HG02610 (cell line): Measurements from ENCODE around the gene ALX3.
"Not testable (repeated sequence)": the region's sequence is repeated elsewhere in the genome, so short reads cannot be mapped to it uniquely, and the experiment has no call there.

Experiments
- ATAC-seq: cut with Tn5 transposase; IDR thresholded peaks from one replicate; pipeline ENCODE4 v1.9.1; 2021; ENCODE audit warnings: mild to moderate bottlenecking, moderate library complexity; ENCODE audit not compliant: unreplicated experiment

The ALX3 gene

DNA sequence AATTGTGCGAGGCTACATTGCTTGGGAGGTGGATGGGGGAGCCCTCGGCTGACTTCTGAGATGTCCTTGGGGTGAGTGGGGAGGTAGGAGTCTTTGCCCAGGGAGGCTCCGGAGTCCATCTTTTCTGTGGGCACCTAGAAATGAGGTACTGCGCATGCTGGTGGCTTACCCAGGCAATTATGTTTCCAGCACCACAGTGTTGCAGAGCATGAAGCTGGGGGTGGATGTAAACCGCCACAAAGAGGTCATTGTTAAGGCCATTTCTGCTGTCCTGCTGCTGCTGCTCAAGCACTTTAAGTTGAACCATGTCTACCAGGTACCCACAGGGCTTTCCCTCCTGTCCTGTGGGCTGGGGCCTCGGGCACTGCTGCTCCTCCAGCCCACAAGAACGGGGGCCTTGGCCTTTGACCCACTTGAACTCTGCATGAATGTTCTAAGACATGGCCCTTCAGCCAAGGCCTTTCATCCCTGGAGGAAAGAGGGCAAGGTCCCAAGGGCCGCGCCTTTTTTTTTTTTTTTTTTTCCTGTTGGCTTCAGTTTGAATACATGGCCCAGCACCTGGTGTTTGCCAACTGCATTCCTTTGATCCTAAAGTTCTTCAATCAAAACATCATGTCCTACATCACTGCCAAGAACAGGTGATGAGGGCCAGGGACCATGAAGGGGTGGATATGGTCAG lies 21.4 kb downstream of the ALX3 start:
- ATAC-seq = no peak

DNA sequence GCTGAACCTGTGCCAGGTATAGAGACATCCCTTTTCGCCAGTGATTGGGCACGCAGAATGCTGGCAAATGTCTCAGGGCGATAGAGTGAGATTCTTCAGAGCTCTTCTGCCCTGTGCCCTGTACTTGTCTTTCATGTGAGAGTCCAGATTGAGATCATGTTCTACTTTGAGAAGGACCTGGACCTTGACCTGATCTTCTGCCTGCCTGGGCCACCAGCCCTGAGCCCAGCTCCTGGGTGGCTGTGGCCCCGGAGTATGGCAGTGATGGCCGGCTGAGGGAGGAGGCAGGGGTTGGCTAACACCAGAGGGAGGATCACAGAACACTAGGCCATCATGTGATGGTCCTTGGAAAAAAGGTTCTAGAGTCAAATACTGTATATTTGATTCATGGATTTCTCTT lies 22.2 kb downstream of the ALX3 start:
- no peak for ATAC-seq

- no peak for ATAC-seq
Observed at GRCh38 chr1:110047463-110047862, 23.0 kb downstream of the ALX3 start.

DNA sequence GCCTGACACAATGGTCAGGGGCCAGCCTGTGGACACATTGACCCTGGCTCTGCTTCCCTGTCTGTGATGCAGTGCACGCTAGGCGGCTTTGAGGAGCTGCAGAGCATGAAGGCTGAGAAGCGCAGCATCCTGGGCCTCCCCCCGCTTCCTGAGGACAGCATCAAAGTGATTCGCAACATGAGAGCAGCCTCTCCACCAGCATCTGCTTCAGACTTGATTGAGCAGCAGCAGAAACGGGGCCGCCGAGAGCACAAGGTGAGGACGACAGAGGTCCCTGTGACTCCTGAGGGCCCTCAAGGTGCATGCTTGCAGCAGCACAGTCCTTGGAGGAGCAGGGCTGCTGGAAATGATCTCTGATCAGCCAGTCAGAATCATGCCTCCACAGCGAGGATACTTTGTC lies 27.5 kb downstream of the ALX3 start:
- ATAC-seq = no peak

DNA sequence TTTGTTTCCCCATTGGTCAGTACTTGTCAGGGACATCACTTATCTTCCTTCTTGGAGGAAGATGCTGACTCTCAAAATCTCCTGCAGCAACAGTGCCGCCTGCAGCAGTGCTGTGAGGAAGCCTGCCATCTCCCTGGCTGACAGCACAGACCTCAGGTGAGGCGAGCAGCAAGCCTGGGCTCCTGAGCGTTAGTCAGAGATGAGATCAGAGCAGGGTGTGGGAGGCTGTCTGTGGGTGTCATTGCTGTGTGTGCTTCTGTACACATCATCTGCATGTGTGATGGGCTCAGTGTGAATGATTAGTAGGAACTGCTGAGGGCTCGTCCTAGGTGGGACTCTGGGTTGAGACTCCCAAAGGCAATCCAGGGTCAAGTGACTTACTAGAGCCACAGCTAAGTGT lies 29.9 kb downstream of the ALX3 start:
- no peak for ATAC-seq

GRCh38 chr1:110039641-110040040 lies 30.8 kb downstream of the ALX3 start:
- no peak for ATAC-seq

GRCh38 chr1:110038271-110038670 lies 32.2 kb downstream of the ALX3 start:
- no peak for ATAC-seq

DNA sequence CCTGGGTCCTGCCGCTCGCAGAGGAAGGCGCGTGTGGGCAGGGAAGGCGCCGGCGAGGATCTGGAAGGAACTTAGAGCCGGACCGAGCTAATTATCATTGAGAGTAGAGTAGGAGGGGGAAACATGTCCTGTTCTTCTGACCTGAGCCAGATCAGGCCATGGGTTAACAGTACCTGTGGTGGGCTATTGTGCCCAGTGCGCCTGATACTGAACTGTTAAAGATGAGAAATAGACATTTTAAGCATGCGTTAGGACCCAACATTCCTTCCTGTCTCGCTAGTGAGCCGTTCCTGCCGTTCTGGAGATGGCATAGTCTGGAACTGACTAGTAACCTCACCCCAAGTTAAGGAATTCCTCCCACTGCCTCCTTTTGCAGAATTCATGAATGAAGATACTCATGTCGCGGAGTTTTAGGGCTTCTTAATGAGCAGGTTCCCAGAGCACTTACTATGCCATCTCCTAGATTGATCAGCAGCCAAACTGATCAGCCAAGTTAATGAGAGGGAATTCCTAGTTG lies 35.2 kb downstream of the ALX3 start:
- no peak for ATAC-seq

- peak; percentile 89 for ATAC-seq
Observed at GRCh38 chr1:110034451-110035235, 35.8 kb downstream of the ALX3 start, which contains the start of gene STRIP1. STRIP1 (plus strand) TSS chr1:110034624; CDS start chr1:110034638, 14 bp downstream.

GRCh38 chr1:110034040-110034450 lies 36.4 kb downstream of the ALX3 start:
- no peak for ATAC-seq

DNA sequence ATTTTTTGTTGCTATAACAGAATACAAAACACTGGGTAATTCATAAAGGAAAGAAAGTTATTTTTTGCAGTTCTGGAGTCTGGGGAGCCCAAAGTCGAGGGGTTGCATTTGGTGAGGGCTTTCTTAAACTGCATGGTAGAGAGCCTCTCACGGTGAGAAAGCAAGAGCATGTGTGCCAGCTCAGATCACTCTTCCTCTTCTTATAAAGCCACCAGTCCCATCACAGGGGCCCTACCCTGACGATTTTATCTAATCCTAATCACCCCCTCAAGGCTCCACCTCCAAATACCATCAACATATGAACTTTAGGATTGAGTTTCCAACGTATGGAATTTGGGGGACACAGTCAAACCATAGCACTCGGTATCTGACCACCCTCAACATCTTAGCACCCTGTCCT lies 37.1 kb downstream of the ALX3 start:
- ATAC-seq = no peak

DNA sequence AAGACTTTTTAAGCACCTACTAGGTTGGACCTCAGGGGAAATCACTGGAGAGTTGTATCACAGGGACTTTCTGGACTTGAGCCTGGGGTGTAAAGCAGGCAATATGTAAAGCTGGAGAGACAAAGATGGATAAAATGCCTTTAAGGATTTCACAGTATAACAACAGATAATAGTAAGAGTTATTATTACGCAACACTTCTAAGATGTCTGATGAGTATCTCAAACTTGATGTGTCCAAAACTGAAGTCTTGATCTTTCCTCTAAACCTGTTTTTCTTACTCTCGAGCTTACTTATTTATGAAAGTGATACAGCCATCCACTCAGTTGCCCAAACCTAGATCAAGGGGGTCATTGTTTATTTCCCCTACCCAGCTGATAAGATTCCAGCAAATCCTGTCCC lies 38.1 kb downstream of the ALX3 start:
- ATAC-seq = no peak

DNA sequence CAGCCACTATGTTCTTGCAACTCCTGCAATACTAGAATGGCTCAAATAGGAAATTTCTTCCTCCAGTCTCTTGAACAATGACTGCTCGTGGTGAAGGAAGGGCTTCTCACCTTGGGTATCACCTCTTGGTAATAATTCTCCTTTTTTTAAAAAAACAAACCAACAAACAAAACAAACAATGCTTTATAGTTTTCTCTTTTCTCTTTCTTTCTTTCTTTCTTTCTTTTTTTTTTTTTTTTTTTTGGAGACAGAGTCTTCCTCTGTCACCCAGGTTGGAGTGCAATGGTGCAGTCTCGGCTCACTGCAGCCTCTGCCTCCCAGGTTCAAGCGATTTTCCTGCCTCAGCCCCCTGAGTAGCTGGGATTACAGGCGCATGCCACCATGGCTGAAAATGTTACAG lies 39.8 kb downstream of the ALX3 start:
- not testable (repeated sequence) for ATAC-seq

DNA sequence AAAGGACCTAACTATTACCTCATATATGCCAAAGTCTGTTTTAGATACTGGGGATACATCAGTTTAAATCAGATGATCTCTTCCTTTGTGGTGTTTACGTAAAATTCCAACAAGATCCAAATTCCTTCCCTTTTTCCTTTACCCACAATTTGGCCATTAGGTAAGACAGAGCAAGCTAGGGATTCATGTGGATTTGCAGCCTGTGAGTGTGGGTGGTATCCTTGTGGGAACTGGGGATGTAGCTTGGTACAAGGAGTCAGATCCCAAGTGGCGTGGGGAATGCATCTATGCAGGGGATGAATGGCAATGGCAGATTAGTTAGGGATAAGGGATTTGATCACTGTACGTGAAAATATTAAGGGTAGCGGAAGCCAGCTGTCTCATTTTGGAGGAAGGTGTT lies 45.9 kb downstream of the ALX3 start:
- no peak for ATAC-seq

DNA sequence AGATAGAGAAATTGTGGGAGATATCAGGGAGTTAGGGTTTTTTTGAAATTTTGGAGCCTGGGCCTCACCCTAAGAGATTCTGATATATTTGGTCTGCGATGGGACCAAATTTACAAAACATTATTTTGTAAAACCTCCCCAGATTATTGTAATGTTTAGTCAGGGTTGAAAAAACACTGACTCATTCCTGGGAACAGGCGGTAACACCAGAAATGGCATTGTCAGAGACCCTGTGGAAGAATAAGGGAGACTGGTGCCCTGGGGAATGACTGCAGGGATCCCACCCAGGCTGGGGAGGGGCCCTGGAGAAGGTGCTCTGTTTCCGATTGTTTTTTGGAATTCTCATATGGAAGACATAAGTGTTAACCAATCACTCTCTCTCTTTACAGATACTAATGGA lies 49.2 kb downstream of the ALX3 start:
- ATAC-seq = no peak

DNA sequence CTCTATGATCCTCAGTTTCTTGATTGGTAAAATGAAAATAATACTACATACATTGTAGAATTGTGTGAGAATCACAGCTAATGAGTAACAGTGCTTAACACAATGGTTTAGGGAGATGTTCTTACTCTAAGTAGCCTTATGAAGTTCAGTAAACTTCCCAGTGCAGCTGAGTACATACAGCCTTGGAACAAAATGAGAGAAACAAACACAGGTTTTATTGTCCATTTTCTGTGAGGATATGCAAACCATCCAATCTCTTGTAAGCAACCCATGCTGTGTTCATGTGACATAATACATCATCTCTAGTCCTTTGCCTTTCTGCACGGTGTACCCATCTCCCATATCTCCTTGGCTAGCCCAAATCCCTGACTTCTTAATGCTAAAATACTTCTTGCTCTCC lies 50.7 kb downstream of the ALX3 start:
- ATAC-seq = no peak

DNA sequence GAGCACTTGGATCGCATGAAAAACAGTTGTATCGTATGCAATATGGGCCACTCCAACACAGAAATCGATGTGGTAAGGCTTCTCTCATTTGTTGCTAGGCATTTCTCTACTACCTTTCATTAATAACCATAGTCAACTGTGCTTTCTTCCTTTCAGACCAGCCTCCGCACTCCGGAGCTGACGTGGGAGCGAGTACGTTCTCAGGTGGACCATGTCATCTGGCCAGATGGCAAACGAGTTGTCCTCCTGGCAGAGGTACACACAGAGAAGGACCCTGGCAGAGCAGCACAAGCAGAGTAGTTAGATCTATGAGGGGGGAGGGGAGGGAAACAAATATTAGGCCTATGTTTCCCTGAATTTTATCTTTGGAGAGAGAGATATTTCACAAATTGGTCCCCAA lies 52.1 kb downstream of the ALX3 start:
- no peak for ATAC-seq

DNA sequence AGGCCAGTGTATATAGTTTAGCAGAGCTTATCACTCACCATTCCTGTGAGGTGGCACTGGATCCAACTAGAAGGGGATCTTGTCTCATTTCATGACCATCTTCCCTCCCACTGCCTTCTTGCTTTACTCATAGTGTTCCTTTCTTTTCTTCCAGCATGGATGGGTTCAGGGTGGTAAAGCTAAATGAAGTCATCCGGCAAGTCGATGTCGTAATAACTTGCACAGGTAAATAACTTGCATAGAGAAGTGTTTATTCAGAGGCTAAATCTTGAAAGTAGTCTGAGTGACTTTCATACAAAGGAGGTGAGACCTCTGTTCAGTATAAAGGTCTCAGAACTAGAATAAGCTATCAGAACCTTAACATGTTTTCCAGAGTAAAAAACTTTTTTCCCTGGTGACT lies 52.7 kb downstream of the ALX3 start:
- no peak for ATAC-seq

- ATAC-seq = peak; percentile 64
Observed at GRCh38 chr1:110012100-110012780, 58.2 kb downstream of the ALX3 start.

DNA sequence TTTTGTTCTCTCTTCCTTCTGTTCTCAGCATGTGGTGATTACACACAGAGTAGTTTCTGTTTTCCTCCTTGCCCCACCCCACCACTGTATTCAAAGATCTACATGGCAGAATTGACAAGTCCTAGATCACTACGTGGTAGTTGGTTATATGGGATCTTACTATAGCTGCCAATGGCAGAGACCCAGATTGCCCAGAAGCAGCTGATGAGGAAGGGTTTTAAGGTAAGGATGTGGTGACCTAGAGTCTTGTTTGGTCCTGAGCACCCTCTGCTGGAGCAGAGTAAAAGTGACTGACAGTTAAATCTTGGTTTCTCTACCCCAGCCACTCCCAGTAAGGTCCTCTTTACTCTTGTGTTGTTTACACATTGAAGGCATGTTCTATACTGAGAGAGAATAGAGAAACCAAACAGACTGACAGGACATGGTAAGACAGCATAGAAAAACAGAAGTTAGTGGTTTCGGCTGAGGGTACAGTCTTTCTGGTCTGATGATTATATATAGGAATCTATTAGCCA lies 58.9 kb downstream of the ALX3 start:
- peak; percentile 97 for ATAC-seq
